H1 (cell line): ENCODE measurements around the gene GAB3. TPM values are rescaled to one million over a fixed set of nuclear protein-coding genes. Genes with fewer than 3 reads are reported as not detected.

Source experiments
- CTCF ChIA-PET: fragments of 300-600 bp; sonication (Branson Sonifier 250); formaldehyde crosslinking; loops from one replicate; lab custom pipeline; 2021; ENCODE audit not compliant: partially characterized antibody; lab: Charles Lee
- POLR2A ChIA-PET: fragments of 300-600 bp; sonication (Branson Sonifier 250); formaldehyde crosslinking; loops from one replicate; lab custom pipeline; 2021; ENCODE audit warnings: inconsistent platforms; ENCODE audit not compliant: partially characterized antibody; lab: Charles Lee
- DNase-seq, 2 experiments: peaks; one replicate each; pipeline versions ENCODE4 v3.0.0 to v3.0.0-alpha.2; 2010 to 2022; ENCODE audit warnings: low spot score in 2 of 2, low read depth in 1 of 2, mixed read lengths in 1 of 2
- FAIRE-seq: peaks from 2 replicates; lab custom pipeline; 2011; peaks lifted over from hg19 to GRCh38; lab: Jason Lieb, UNC
- H2AFZ ChIP-seq: 2 replicates; pipeline ENCODE4 v1.8.1; 2012; ENCODE audit warnings: low read length, inconsistent platforms
- H2AK5ac ChIP-seq: 2 replicates; pipeline ENCODE4 v1.6.1; 2013; ENCODE audit warnings: low read depth, low read length
- H2BK120ac ChIP-seq: replicated peaks from 2 replicates; pipeline ENCODE3; 2013; ENCODE audit warnings: low read depth, low read length, inconsistent platforms
- H2BK12ac ChIP-seq: 2 replicates; pipeline ENCODE4 v1.6.1; 2013; ENCODE audit warnings: low read depth, low read length
- H2BK15ac ChIP-seq: 2 replicates; pipeline ENCODE4 v1.6.1; 2013; ENCODE audit warnings: low read length
- H2BK20ac ChIP-seq: 2 replicates; pipeline ENCODE4 v1.6.1; 2013; ENCODE audit warnings: low read length
- H2BK5ac ChIP-seq: 2 replicates; pipeline ENCODE4 v1.6.1; 2013; ENCODE audit warnings: low read depth, low read length
- H3K14ac ChIP-seq: 2 replicates; pipeline ENCODE4 v1.6.1; 2013; ENCODE audit warnings: inconsistent platforms; ENCODE audit not compliant: insufficient read length
- H3K18ac ChIP-seq: 2 replicates; pipeline ENCODE4 v1.6.1; 2013; ENCODE audit warnings: low read length; ENCODE audit errors: extremely low read depth
- H3K23ac ChIP-seq: 2 replicates; pipeline ENCODE4 v1.6.1; 2013; ENCODE audit warnings: inconsistent platforms; ENCODE audit not compliant: insufficient read length
- H3K23me2 ChIP-seq: 2 replicates; pipeline ENCODE4 v1.6.1; 2013; ENCODE audit warnings: low read depth, low read length
- H3K27ac ChIP-seq: 2 replicates; pipeline ENCODE4 v1.6.1; 2011; ENCODE audit warnings: low read depth, low read length, inconsistent platforms
- H3K27me3 ChIP-seq, 4 experiments: replicated peaks in 1 of 4; 1 replicate in 1 of 4; 2 replicates in 3 of 4; pipeline versions ENCODE4 v1.6.1 to v1.8.1; 2011 to 2013; ENCODE audit warnings: low read length in 3 of 4, mild to moderate bottlenecking in 3 of 4, inconsistent platforms in 2 of 4, mixed read lengths in 2 of 4, moderate library complexity in 1 of 4; ENCODE audit not compliant: control insufficient read depth in 3 of 4, insufficient read depth in 3 of 4; ENCODE audit errors: extremely low read depth in 1 of 4
- H3K36me3 ChIP-seq, 4 experiments: 2 replicates each; pipeline versions ENCODE4 v1.6.1 to v1.8.1; 2011 to 2013; ENCODE audit warnings: mild to moderate bottlenecking in 4 of 4, low read length in 3 of 4, moderate library complexity in 2 of 4, control low read depth in 1 of 4, inconsistent platforms in 1 of 4; ENCODE audit not compliant: insufficient read depth in 4 of 4, control insufficient read depth in 2 of 4
- H3K4ac ChIP-seq: replicated peaks from 2 replicates; pipeline ENCODE3; 2013; ENCODE audit warnings: low read length, low read depth, mixed read lengths, inconsistent platforms; ENCODE audit not compliant: insufficient read length
- H3K4me1 ChIP-seq, 4 experiments: replicated peaks in 1 of 4; 1 replicate in 1 of 4; 2 replicates in 3 of 4; pipeline versions ENCODE4 v1.6.1 to v1.8.1; 2011 to 2013; ENCODE audit warnings: low read length in 3 of 4, inconsistent platforms in 2 of 4, mixed read lengths in 1 of 4; ENCODE audit not compliant: insufficient read depth in 4 of 4, control insufficient read depth in 3 of 4
- H3K4me2 ChIP-seq, 2 experiments: 2 replicates each; pipeline versions ENCODE4 v1.6.1 to v1.8.1; 2011 to 2013; ENCODE audit warnings: low read depth in 2 of 2, low read length in 2 of 2, control low read depth in 1 of 2, inconsistent platforms in 1 of 2, mild to moderate bottlenecking in 1 of 2; ENCODE audit not compliant: insufficient read depth in 1 of 2
- H3K4me3 ChIP-seq, 4 experiments: fragments of 200-600, 300-600 bp in 1 of 4; sonication (generic), shearing (Covaris generic), sonication (Bioruptor Twin) in 1 of 4; 2 replicates each; pipeline versions ENCODE4 v1.5.1 to v1.8.1; 2011 to 2016; ENCODE audit warnings: low read length in 4 of 4, low read depth in 3 of 4, control low read depth in 2 of 4, inconsistent platforms in 2 of 4, mild to moderate bottlenecking in 2 of 4, mixed read lengths in 1 of 4, moderate library complexity in 1 of 4; ENCODE audit not compliant: insufficient read depth in 2 of 4; ENCODE audit errors: extremely low read depth in 1 of 4
- H3K56ac ChIP-seq: replicated peaks from 2 replicates; pipeline ENCODE3; 2013; ENCODE audit warnings: low read depth, mild to moderate bottlenecking, mixed read lengths, low read length, inconsistent platforms; ENCODE audit not compliant: insufficient read length
- H3K79me1 ChIP-seq: 2 replicates; pipeline ENCODE4 v1.6.1; 2013; ENCODE audit warnings: low read depth, low read length, control low read depth
- H3K79me2 ChIP-seq, 2 experiments: 2 replicates each; pipeline versions ENCODE4 v1.6.1 to v1.8.1; 2012 to 2013; ENCODE audit warnings: low read length in 2 of 2, mild to moderate bottlenecking in 2 of 2, inconsistent platforms in 1 of 2; ENCODE audit not compliant: insufficient read depth in 2 of 2, control insufficient read depth in 1 of 2
- H3K9ac ChIP-seq, 4 experiments: replicated peaks in 1 of 4; 1 replicate in 1 of 4; 2 replicates in 3 of 4; pipeline versions ENCODE4 v1.6.1 to v1.8.1; 2011 to 2013; ENCODE audit warnings: low read depth in 3 of 4, low read length in 3 of 4, control low read depth in 2 of 4, mild to moderate bottlenecking in 2 of 4, moderate library complexity in 2 of 4, inconsistent platforms in 1 of 4; ENCODE audit errors: extremely low read depth in 1 of 4
- H3K9me3 ChIP-seq, 2 experiments: 2 replicates each; pipeline versions ENCODE4 v1.6.1 to v1.8.1; 2012 to 2013; ENCODE audit warnings: mild to moderate bottlenecking in 2 of 2, moderate library complexity in 2 of 2, control low read depth in 1 of 2, inconsistent platforms in 1 of 2, low read depth in 1 of 2, low read length in 1 of 2, mixed read lengths in 1 of 2; ENCODE audit not compliant: insufficient read depth in 2 of 2
- H4K20me1 ChIP-seq, 2 experiments: replicated peaks in 1 of 2; 2 replicates each; pipeline versions ENCODE3 to v1.8.1; 2011 to 2013; ENCODE audit warnings: inconsistent platforms in 2 of 2, low read length in 2 of 2, mild to moderate bottlenecking in 1 of 2; ENCODE audit not compliant: insufficient read depth in 2 of 2, control insufficient read depth in 1 of 2
- H4K5ac ChIP-seq: 2 replicates; pipeline ENCODE4 v1.6.1; 2013; ENCODE audit warnings: low read length, low read depth, mixed read lengths, inconsistent platforms; ENCODE audit not compliant: insufficient read length
- H4K8ac ChIP-seq: 2 replicates; pipeline ENCODE4 v1.8.0; 2013; ENCODE audit warnings: mild to moderate bottlenecking, moderate library complexity, low read length, inconsistent platforms; ENCODE audit not compliant: insufficient read depth; ENCODE audit errors: extremely low read depth
- H4K91ac ChIP-seq: replicated peaks from 2 replicates; pipeline ENCODE3; 2013; ENCODE audit warnings: low read length, mixed read lengths, inconsistent platforms; ENCODE audit not compliant: insufficient read length
- EP300 ChIP-seq, 2 experiments: IDR thresholded peaks; 1 replicate in 1 of 2; 2 replicates in 1 of 2; pipeline ENCODE4 v1.6.1; 2011 to 2012; ENCODE audit warnings: low read depth in 2 of 2, low read length in 2 of 2, mild to moderate bottlenecking in 2 of 2, borderline replicate concordance in 1 of 2, inconsistent platforms in 1 of 2, moderate library complexity in 1 of 2
- EZH2 ChIP-seq: fragments of 200-600 bp; sonication (generic); IDR thresholded peaks from 2 replicates; pipeline ENCODE4 v1.7.1; 2012; ENCODE audit warnings: low read depth, mild to moderate bottlenecking, moderate library complexity, low read length, inconsistent platforms; ENCODE audit not compliant: severe bottlenecking
- MAX ChIP-seq: IDR thresholded peaks from 2 replicates; pipeline ENCODE4 v1.6.1; 2012; ENCODE audit warnings: inconsistent platforms
- PHF8 ChIP-seq: fragments of 200-600 bp; sonication (generic); conservative IDR thresholded peaks from 2 replicates; pipeline ENCODE4 v1.7.1; 2012; ENCODE audit warnings: low read depth, mild to moderate bottlenecking, inconsistent platforms, low read length, moderate library complexity
- RNF2 ChIP-seq: fragments of 200-900, 300-1000 bp; sonication (generic); IDR thresholded peaks from 2 replicates; pipeline ENCODE4 v1.7.1; 2016; ENCODE audit warnings: borderline replicate concordance, low read depth, mild to moderate bottlenecking, antibody characterized with exemption, low read length; ENCODE audit not compliant: poor library complexity, severe bottlenecking; ENCODE audit errors: missing control alignments
- TAF1 ChIP-seq: IDR thresholded peaks from 2 replicates; pipeline ENCODE4 v1.6.1; 2011; ENCODE audit warnings: mild to moderate bottlenecking, low read depth, low read length
- WGBS, 2 experiments: shearing (Covaris generic) in 1 of 2; methylation state at CpG; one replicate each; pipeline versions ENCODE4 v1.1.6 to v1.1.7; 2013 to 2015; ENCODE audit warnings: low lambda C conversion rate in 2 of 2, mixed read lengths in 2 of 2, inconsistent platforms in 1 of 2, low coverage in 1 of 2, missing lambda C conversion rate in 1 of 2; ENCODE audit not compliant: insufficient replicate concordance in 2 of 2, insufficient coverage in 1 of 2, insufficient read length in 1 of 2; ENCODE audit errors: extremely low coverage in 1 of 2, missing lambda C conversion rate in 1 of 2; 5-methylcytosine and 5-hydroxymethylcytosine counted together
- polyA plus RNA-seq, 7 experiments: library from polyadenylated mRNA; depleted of rRNA in 3 of 7; stranded (reverse) in 5 of 7; unstranded in 2 of 7; fragments of >200 nt in 5 of 7; fragments of 200-250 nt in 2 of 7; gene quantifications; 1 replicate in 5 of 7; 2 replicates in 1 of 7; 4 replicates in 1 of 7; pipeline versions ENCODE4 v1.2.1 to v1.2.3, GENCODE V29; 2011 to 2013; ENCODE audit warnings: missing spikeins in 2 of 7, mixed read lengths in 2 of 7
- total RNA-seq: library from RNA; stranded (reverse); fragmentation: NEBNext Ultra II Directional; extraction: Animal tissue kit (Norgen Biotek cat#: 25700); gene quantifications from 2 replicates; pipeline ENCODE4 v1.2.1, GENCODE V29; 2021

Gene GAB3
- total and polyA plus RNA-seq, 2 of the 8 experiments (the other 6 are each of a cell fraction or from before 2014, with no cell fraction given), result 0.48 to 1.2 TPM

GRCh38 chrX:154761977-154762536 lies 11.2 kb upstream of the GAB3 start:
- H3K23me2 ChIP-seq, result peaks cover 6% of the 10 kb centered on the region; the same call in 1 of the 2 replicates
- CTCF ChIA-PET, result no interaction called here

More at GRCh38 chrX:154761977-154762536, 11.2 kb upstream of the GAB3 start:
- no peak overlapping the region for H4K91ac ChIP-seq
- H2AFZ ChIP-seq, result no peak overlapping the region
- FAIRE-seq (no peak), DNase-seq (no peak)
- H2BK15ac ChIP-seq, result no peak overlapping the region
- H3K79me1 ChIP-seq, result no peaks in the 10 kb centered on the region
- H3K4me1 ChIP-seq, result peaks cover 0 to 4% (median 2%) of the 10 kb centered on the region in 4 experiments; a peak in 3 of 7 replicates
- POLR2A ChIA-PET, result interaction anchor here (0.6 to 12.7 kb wide), 6 partner anchors 10 to 361 kb away, joined by 3 to 146 read pairs (median 6); partner anchors contain the start of genes GAB3 and SMIM9
- H3K27me3 ChIP-seq, result no peaks in the 10 kb centered on the region
- H3K18ac ChIP-seq, result no peak overlapping the region; the same call in 1 of the 2 replicates
- H2BK20ac ChIP-seq, result no peak overlapping the region
- no peak overlapping the region for H2BK12ac ChIP-seq
- WGBS, 2 experiments, result 53% methylated on average over 10 of the region's 11 CpGs; no CpG with 5 or more reads in 1 of the 2 experiments
- H3K36me3 ChIP-seq, result peaks cover 9 to 23% (median 21%) of the 10 kb centered on the region in 4 experiments; a peak in 6 of 8 replicates
- H3K4ac ChIP-seq, result peak overlapping the region; percentile 3
- H2BK120ac ChIP-seq, result no peak overlapping the region
- H2BK5ac ChIP-seq, result 0 out of 2 replicates have a peak overlapping the region, but pooled peaks have one; percentile 30
- H3K4me2 ChIP-seq, result peak overlapping the region; percentile 69 to 73
- peaks cover 0 to 4% of the 10 kb centered on the region in 2 experiments for H4K20me1 ChIP-seq
- H4K5ac ChIP-seq, result peak overlapping the region; percentile 75
- peak overlapping the region in 3 of 4 experiments; percentile 38 to 89 (median 87); a peak in 6 of 7 replicates for H3K9ac ChIP-seq
- no peak overlapping the region for H3K56ac ChIP-seq
- no peak overlapping the region for H4K8ac ChIP-seq
- H3K9me3 ChIP-seq, result no peaks in the 10 kb centered on the region
- H3K27ac ChIP-seq, result peak overlapping the region; percentile 84; the same call in 1 of the 2 replicates
- no peak overlapping the region for H3K14ac ChIP-seq
- H2AK5ac ChIP-seq, result peak overlapping the region; percentile 96; the same call in 1 of the 2 replicates
- peaks cover 0 to 33% of the 10 kb centered on the region in 2 experiments; a peak in 2 of 4 replicates for H3K79me2 ChIP-seq
- TF ChIP-seq EP300 (IDR thresholded peaks at IDR 0.05; ENCODE audit: borderline replicate concordance in 1 of 2, low read depth in 2 of 2, low read length in 2 of 2), result no peak
- TF ChIP-seq EZH2, result no peak
- no peak for TF ChIP-seq RNF2
- TF ChIP-seq PHF8, result no peak
- no peak for TF ChIP-seq MAX
- no peak for TF ChIP-seq TAF1
- peak overlapping the region; percentile 42 to 94 (median 82) for H3K4me3 ChIP-seq
- no peak overlapping the region for H3K23ac ChIP-seq
